Measurements from ENCODE around the gene THEM5. TPM values are rescaled to one million over a fixed set of nuclear protein-coding genes. Genes with fewer than 3 reads are reported as not detected.

The THEM5 gene
- polyA plus RNA-seq, 1 donor (not counting 4 experiments of a cell fraction or from before 2014, with no cell fraction given): 0.18 TPM

- TF ChIP-seq EZH2 (IDR thresholded peaks at IDR 0.05; ENCODE audit: low read length) (no peak), CTCF (optimal IDR thresholded peaks at IDR 0.05 in 1 of 3, IDR thresholded peaks at IDR 0.05 in 1 of 3, conservative IDR thresholded peaks at IDR 0.05 in 1 of 3; ENCODE audit: extremely low read depth in 1 of 3, insufficient read depth in 2 of 3, low read length in 3 of 3) (no peak)
- peaks cover 17% of the 10 kb centered on the region for H3K4me1 ChIP-seq (ENCODE audit: control insufficient read depth, extremely low read depth, insufficient read depth, low read length)
- H3K4me2 ChIP-seq (ENCODE audit: control insufficient read depth, extremely low read depth, insufficient read depth, low read depth, low read length): no peak overlapping the region
- no peak overlapping the region for H3K27ac ChIP-seq (ENCODE audit: control insufficient read depth, insufficient read depth, low read length)
- no peak overlapping the region for H3K9ac ChIP-seq (ENCODE audit: control insufficient read depth, extremely low read depth, insufficient read depth, low read length)
- dilution Hi-C loops (cut with MboI; ENCODE audit: extremely low pct_ligation_motif_present, low sequenced_read_pairs): no loop called here
- no peaks in the 10 kb centered on the region for H3K9me1 ChIP-seq (ENCODE audit: control insufficient read depth, extremely low read depth, insufficient read depth, low read length)
- H3K27me3 ChIP-seq (ENCODE audit: control insufficient read depth, extremely low read depth, insufficient read depth, low read length): peaks cover 4% of the 10 kb centered on the region
- no peak overlapping the region for H2AFZ ChIP-seq (ENCODE audit: control insufficient read depth, low read length)
- H4K20me1 ChIP-seq (ENCODE audit: control insufficient read depth, extremely low read depth, insufficient read depth, low read length): no peaks in the 10 kb centered on the region
- DNase-seq (ENCODE audit: low read depth, low spot score): no peak
- no peak overlapping the region for H3K4me3 ChIP-seq (ENCODE audit: control insufficient read depth in 2 of 3, extremely low read depth in 1 of 3, insufficient read depth in 2 of 3, low read depth in 1 of 3, low read length in 3 of 3)
- no peaks in the 10 kb centered on the region for H3K9me3 ChIP-seq (ENCODE audit: control insufficient read depth, low read depth, low read length)
- H3K79me2 ChIP-seq (ENCODE audit: control insufficient read depth, insufficient read depth, low read length): no peaks in the 10 kb centered on the region
- no peak for FAIRE-seq
- H3K36me3 ChIP-seq (ENCODE audit: control insufficient read depth in 2 of 2, extremely low read depth in 1 of 2, insufficient read depth in 2 of 2, low read length in 2 of 2): no peaks in the 10 kb centered on the region
These were observed 36.8 kb downstream of the THEM5 start for GRCh38 chr1:151816548-151817352.

GRCh38 chr1:151815716-151816327 lies 37.7 kb downstream of the THEM5 start:
- FAIRE-seq: no peak

More at GRCh38 chr1:151815716-151816327, 37.7 kb downstream of the THEM5 start:
- H4K20me1 ChIP-seq (ENCODE audit: control insufficient read depth, extremely low read depth, insufficient read depth, low read length): no peaks in the 10 kb centered on the region
- no peak overlapping the region for H2AFZ ChIP-seq (ENCODE audit: control insufficient read depth, low read length)
- peaks cover 17% of the 10 kb centered on the region for H3K4me1 ChIP-seq (ENCODE audit: control insufficient read depth, extremely low read depth, insufficient read depth, low read length)
- no peak overlapping the region for H3K4me3 ChIP-seq (ENCODE audit: control insufficient read depth in 2 of 3, extremely low read depth in 1 of 3, insufficient read depth in 2 of 3, low read depth in 1 of 3, low read length in 3 of 3)
- no peak overlapping the region for H3K4me2 ChIP-seq (ENCODE audit: control insufficient read depth, extremely low read depth, insufficient read depth, low read depth, low read length)
- dilution Hi-C loops (cut with MboI; ENCODE audit: extremely low pct_ligation_motif_present, low sequenced_read_pairs): no loop called here
- DNase-seq (ENCODE audit: low read depth, low spot score): no peak
- no peaks in the 10 kb centered on the region for H3K9me1 ChIP-seq (ENCODE audit: control insufficient read depth, extremely low read depth, insufficient read depth, low read length)
- H3K27ac ChIP-seq (ENCODE audit: control insufficient read depth, insufficient read depth, low read length): no peak overlapping the region
- TF ChIP-seq EZH2 (IDR thresholded peaks at IDR 0.05; ENCODE audit: low read length): no peak
- TF ChIP-seq CTCF (optimal IDR thresholded peaks at IDR 0.05 in 1 of 3, IDR thresholded peaks at IDR 0.05 in 1 of 3, conservative IDR thresholded peaks at IDR 0.05 in 1 of 3; ENCODE audit: extremely low read depth in 1 of 3, insufficient read depth in 2 of 3, low read length in 3 of 3): no peak
- H3K9ac ChIP-seq (ENCODE audit: control insufficient read depth, extremely low read depth, insufficient read depth, low read length): no peak overlapping the region
- no peaks in the 10 kb centered on the region for H3K9me3 ChIP-seq (ENCODE audit: control insufficient read depth, low read depth, low read length)
- H3K79me2 ChIP-seq (ENCODE audit: control insufficient read depth, insufficient read depth, low read length): no peaks in the 10 kb centered on the region
- H3K27me3 ChIP-seq (ENCODE audit: control insufficient read depth, extremely low read depth, insufficient read depth, low read length): peaks cover 4% of the 10 kb centered on the region
- H3K36me3 ChIP-seq (ENCODE audit: control insufficient read depth in 2 of 2, extremely low read depth in 1 of 2, insufficient read depth in 2 of 2, low read length in 2 of 2): no peaks in the 10 kb centered on the region
